ENCODE data around the gene CNOT6.

GRCh38 chr5:180627386-180628120 lies 133.4 kb downstream of the CNOT6 start:
- TF ChIP-seq CTCF (IDR thresholded peaks at IDR 0.05) = no peak
- TF ChIP-seq POLR2A (IDR thresholded peaks at IDR 0.05) = no peak

All from uterus (tissue), 2 donors.